Gastrocnemius medialis (tissue), 4 donors: ENCODE results near the gene SPAG5.

Source experiments
- POLR2A ChIP-seq, 2 donors: fragments of 450-650 bp; IDR thresholded peaks; one replicate each; pipeline ENCODE4 v1.6.1; 2017; ENCODE audit warnings: antibody characterized with exemption in 2 of 2, mild to moderate bottlenecking in 2 of 2, moderate library complexity in 2 of 2
- TF ChIP-seq, protein P1 (sequence below), 5 experiments: fragments of 450-650 bp in 3 of 5; fragments of 200-600 bp in 2 of 5; sonication (generic) in 2 of 5; IDR thresholded peaks in 4 of 5; conservative IDR thresholded peaks in 1 of 5; 1 replicate in 4 of 5; 2 replicates in 1 of 5; pipeline ENCODE4 v1.5.1; 2016 to 2019; ENCODE audit warnings: antibody characterized with exemption in 5 of 5, mild to moderate bottlenecking in 3 of 5, moderate library complexity in 3 of 5

DNA sequence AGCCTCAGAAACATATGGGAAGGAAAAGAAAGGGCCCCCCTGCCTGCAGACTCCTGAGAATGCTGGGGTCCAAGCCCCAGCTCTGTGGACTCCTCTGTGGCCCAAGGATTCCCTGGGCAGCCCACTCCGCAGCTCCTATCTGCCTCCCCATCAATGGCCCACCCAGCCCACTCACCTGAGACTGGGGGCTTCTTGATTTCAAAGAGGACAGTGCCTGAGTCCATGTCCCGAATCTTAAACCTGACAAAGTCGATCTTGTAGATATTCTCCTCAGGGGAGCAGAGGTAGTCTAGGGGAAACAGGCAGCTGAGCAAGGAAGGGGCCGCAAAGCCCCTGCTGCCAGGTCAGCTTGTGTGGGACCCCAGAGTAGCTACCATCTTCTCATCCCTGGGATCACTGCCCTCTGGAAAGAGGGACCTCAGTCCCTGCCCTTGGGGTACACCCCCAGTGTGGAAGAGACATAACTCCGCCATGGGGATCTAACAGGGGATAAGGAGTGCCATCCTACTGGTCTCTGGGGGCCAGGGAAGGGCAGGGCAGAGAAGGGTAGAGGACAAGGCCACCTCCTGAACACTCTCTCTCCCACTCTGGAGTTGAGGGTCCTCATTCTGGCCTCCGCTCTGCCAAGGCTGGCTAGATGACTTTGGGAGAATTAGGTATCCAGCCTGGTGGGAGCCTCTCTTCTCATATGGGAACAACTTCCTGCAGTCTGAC, 50.3 kb downstream of the SPAG5 start:
- TF ChIP-seq, protein P1, sequence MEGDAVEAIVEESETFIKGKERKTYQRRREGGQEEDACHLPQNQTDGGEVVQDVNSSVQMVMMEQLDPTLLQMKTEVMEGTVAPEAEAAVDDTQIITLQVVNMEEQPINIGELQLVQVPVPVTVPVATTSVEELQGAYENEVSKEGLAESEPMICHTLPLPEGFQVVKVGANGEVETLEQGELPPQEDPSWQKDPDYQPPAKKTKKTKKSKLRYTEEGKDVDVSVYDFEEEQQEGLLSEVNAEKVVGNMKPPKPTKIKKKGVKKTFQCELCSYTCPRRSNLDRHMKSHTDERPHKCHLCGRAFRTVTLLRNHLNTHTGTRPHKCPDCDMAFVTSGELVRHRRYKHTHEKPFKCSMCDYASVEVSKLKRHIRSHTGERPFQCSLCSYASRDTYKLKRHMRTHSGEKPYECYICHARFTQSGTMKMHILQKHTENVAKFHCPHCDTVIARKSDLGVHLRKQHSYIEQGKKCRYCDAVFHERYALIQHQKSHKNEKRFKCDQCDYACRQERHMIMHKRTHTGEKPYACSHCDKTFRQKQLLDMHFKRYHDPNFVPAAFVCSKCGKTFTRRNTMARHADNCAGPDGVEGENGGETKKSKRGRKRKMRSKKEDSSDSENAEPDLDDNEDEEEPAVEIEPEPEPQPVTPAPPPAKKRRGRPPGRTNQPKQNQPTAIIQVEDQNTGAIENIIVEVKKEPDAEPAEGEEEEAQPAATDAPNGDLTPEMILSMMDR (IDR thresholded peaks at IDR 0.05 in 4 of 5, conservative IDR thresholded peaks at IDR 0.05 in 1 of 5), result peak in 1 of 5 experiments; percentile 1
- TF ChIP-seq POLR2A (IDR thresholded peaks at IDR 0.05), result no peak
